ENCODE data around the gene ABHD6. TPM values are rescaled to one million over a fixed set of nuclear protein-coding genes. Genes with fewer than 3 reads are reported as not detected.
A peak's percentile ranks its signal among the peaks of the same experiment; 100 is the strongest.

Gene ABHD6
- total RNA-seq, 1 donor from 2014 or later, result 2.4 TPM

DNA sequence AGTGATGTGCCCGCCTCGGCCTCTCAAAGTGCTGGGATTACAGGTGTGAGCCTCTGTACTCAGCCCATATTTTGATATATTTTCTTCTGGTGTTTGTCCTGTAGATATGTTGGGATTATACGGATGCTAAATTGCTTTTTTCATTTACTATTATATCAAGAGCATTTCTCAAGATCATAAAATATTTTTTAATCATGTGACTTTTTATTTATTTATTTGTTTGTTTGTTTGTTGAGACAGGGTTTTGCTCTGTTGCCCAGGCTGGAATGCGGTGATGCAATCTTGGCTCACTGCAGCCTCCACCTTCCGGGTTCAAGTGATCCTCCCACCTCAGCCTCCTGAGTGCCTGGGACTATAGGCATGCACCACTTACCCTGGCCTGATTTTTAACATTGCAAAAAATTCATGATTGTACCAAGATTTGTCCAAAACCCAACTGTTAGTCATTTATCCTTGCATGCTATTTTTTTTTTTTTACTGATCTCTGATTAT is 92.4 kb downstream of the ABHD6 start:
- TF ChIP-seq, protein P1, sequence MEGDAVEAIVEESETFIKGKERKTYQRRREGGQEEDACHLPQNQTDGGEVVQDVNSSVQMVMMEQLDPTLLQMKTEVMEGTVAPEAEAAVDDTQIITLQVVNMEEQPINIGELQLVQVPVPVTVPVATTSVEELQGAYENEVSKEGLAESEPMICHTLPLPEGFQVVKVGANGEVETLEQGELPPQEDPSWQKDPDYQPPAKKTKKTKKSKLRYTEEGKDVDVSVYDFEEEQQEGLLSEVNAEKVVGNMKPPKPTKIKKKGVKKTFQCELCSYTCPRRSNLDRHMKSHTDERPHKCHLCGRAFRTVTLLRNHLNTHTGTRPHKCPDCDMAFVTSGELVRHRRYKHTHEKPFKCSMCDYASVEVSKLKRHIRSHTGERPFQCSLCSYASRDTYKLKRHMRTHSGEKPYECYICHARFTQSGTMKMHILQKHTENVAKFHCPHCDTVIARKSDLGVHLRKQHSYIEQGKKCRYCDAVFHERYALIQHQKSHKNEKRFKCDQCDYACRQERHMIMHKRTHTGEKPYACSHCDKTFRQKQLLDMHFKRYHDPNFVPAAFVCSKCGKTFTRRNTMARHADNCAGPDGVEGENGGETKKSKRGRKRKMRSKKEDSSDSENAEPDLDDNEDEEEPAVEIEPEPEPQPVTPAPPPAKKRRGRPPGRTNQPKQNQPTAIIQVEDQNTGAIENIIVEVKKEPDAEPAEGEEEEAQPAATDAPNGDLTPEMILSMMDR (conservative IDR thresholded peaks at IDR 0.05; ENCODE audit: low read depth, low read length), result no peak
- H3K4me3 ChIP-seq (ENCODE audit: low read depth, low read length), result no peak overlapping the region

DNA sequence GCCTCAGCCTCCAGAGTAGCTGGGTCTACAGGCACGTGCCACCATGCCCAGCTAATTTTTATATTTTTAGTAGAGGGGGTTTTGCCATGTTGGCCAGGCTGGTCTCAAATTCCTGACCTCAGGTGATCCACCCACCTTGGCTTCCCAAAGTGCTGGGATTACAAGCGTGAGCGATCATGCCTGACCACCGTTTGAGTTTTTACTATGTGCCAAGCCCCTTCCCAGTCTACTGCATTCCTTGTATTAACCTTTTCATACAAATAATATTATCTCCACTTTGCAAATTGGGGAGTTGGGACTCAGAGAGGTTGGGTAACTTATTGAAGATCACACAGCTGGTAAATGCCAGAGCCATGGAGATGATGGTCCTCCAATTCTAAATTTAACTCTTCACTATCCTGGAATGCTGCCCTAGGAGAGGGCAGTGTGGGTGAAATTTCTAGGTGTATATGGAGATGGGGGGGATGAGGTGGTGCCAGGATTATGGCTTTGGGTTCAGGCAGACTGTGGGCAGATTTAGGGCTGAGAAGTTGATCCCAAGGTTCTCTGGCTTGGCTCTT is 94.1 kb downstream of the ABHD6 start:
- H3K4me3 ChIP-seq (ENCODE audit: low read depth, low read length), result no peak overlapping the region
- TF ChIP-seq, protein P1 (conservative IDR thresholded peaks at IDR 0.05; ENCODE audit: low read depth, low read length), result no peak
- no peak for DNase-seq (ENCODE audit: low read depth)

More for the DNA sequence above, 92.4 kb downstream of the ABHD6 start:
- no peak for DNase-seq (ENCODE audit: low read depth)

DNA sequence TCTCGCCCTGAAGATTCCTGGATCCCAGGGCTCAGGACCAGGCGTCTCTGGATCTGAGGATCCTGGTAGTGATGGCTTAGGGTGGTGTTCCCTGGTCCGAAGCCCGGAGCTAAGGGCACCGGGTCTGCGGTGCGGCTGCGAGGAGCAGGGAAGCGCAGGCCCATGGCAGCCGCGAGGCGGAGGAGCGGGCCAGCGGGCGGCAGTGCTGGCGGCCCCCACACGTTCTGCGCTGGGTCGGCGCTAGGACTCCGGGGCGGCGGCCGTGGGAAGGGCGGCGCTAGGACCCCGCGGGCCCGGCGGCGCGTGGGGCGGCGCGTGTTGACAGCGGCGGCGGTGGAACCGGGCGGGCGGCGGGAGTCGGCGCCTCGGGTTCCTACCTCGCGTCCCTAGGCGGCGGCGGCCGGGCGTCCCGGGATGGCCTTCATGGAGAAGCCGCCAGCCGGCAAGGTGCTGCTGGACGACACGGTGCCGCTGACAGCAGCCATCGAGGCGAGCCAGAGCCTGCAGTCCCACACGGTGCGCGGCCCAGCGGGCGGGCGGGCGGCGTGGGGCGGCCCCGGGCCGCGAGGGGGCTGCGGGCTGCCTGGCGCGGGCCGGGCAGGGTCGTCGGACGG is 95.1 kb downstream of the ABHD6 start, which contains the start of gene PXK:
TSS of gene PXK (plus strand) at position 318 of the 614 bp plus-strand sequence. CDS start at position 415, 97 bp downstream.
- TF ChIP-seq, protein P1 (conservative IDR thresholded peaks at IDR 0.05; ENCODE audit: low read depth, low read length), result no peak
- no peak for DNase-seq (ENCODE audit: low read depth)
- H3K4me3 ChIP-seq (ENCODE audit: low read depth, low read length), result peak within 1 kb of the TSS; percentile 73

DNA sequence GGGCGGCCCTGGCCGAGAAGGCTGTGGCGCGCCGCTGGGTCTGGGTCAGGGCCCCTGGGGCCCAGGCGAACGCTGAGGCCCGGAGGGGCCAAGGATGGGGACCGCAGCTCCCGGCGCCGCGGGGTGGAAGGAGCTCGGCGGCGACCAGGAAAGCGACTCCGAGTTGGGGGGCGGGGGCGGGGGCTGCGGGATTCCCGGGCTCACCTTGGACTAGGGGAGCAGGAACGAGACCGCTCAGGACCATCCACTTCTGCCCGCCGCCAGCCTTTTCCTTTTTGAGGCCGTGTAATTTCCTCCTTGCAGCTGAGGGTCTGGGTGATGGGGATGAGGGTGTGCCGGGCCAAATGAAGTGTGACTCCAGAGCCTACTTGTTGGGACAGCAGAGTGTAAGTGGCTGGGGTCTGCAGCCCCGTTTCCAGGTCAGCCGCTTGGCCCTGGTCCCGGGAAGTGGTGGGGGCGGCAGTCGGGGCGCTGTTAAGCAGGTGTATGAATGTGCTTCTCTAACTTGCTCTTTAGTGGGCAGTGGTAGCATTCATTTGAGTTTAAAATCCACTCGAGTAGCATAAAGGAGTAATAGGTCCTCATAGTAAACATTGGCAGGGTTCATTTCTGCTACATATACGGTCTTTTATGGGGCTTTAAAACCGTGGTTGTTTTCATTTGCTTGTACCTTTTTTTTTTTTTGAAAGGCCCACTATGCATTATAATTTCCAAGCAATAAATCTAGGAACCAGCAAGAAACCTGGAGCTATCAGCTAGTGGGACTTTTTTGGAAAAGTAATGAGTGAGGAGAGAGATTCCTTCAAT is 95.8 kb downstream of the ABHD6 start:
- no peak for DNase-seq (ENCODE audit: low read depth)
- TF ChIP-seq, protein P1 (conservative IDR thresholded peaks at IDR 0.05; ENCODE audit: low read depth, low read length), result peak; percentile 38
- H3K4me3 ChIP-seq (ENCODE audit: low read depth, low read length), result peak overlapping the region; percentile 73

DNA sequence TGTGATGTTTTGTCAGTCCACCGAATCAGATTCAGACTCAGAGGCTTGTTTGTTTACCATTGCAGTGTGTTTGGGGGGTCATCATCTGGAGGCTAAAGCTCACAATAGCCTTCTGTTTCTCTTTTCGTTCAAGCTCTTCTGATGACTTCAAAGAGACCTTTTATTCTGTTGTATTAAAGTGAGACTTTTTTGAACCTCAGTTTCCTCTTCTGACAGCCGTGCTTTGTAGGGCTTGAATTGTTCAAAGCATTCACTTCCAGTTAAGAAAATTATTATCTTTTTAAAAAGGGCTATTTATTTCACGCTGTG is 96.4 kb downstream of the ABHD6 start:
- TF ChIP-seq, protein P1 (conservative IDR thresholded peaks at IDR 0.05; ENCODE audit: low read depth, low read length), result no peak
- DNase-seq (ENCODE audit: low read depth), result no peak
- H3K4me3 ChIP-seq (ENCODE audit: low read depth, low read length), result peak overlapping the region; percentile 73

DNA sequence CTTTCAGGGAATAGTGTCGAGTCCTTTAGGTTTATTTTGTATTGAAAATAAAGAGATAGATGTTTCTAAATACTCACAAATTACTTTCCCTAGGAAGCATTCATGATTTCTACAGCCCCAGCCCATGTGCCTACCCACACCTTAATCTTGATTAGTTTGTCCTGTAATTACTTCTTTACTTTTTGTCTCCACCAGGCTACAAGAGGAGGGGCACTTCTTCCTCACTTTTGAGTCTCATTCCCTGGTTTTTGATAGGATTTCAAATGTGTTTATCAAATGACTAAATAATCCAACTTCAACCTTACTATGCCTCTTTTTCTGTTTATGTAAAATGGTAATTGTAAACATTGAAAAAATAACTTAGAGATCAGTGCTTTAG is 96.9 kb downstream of the ABHD6 start:
- H3K4me3 ChIP-seq (ENCODE audit: low read depth, low read length), result no peak overlapping the region
- TF ChIP-seq, protein P1 (conservative IDR thresholded peaks at IDR 0.05; ENCODE audit: low read depth, low read length), result no peak
- DNase-seq (ENCODE audit: low read depth), result no peak

All from epithelial cell of proximal tubule (primary cell).